ENCODE data around the gene PCNX1. TPM values are rescaled to one million over a fixed set of nuclear protein-coding genes. Genes with fewer than 3 reads are reported as not detected.

The PCNX1 gene
- total RNA-seq, 1 experiment from 2014 or later, result 24.9 TPM

GRCh38 chr14:70956511-70956910, 49.3 kb downstream of the PCNX1 start:
- no peak for DNase-seq (ENCODE audit: low read depth)

GRCh38 chr14:70957710-70958109, 50.5 kb downstream of the PCNX1 start:
- no peak for DNase-seq (ENCODE audit: low read depth)

- DNase-seq (ENCODE audit: low read depth), result no peak
These were observed 55.7 kb downstream of the PCNX1 start for GRCh38 chr14:70962935-70963334.

GRCh38 chr14:70964492-70964891, 57.2 kb downstream of the PCNX1 start:
- DNase-seq (ENCODE audit: low read depth), result no peak

- DNase-seq (ENCODE audit: low read depth), result no peak
These were observed 64.3 kb downstream of the PCNX1 start for GRCh38 chr14:70971560-70971959.

GRCh38 chr14:70972107-70972976, 65.1 kb downstream of the PCNX1 start:
- DNase-seq (ENCODE audit: low read depth), result peak; percentile 80

GRCh38 chr14:70976591-70976990, 69.3 kb downstream of the PCNX1 start:
- no peak for DNase-seq (ENCODE audit: low read depth)

- no peak for DNase-seq (ENCODE audit: low read depth)
These were observed 74.0 kb downstream of the PCNX1 start for GRCh38 chr14:70981000-70981952.

GRCh38 chr14:70982200-70982599, 74.9 kb downstream of the PCNX1 start:
- no peak for DNase-seq (ENCODE audit: low read depth)

- no peak for DNase-seq (ENCODE audit: low read depth)
These were observed 79.8 kb downstream of the PCNX1 start for GRCh38 chr14:70987041-70987440.

GRCh38 chr14:70988452-70988851, 81.2 kb downstream of the PCNX1 start:
- DNase-seq (ENCODE audit: low read depth), result no peak

GRCh38 chr14:70993931-70994330, 86.7 kb downstream of the PCNX1 start:
- no peak for DNase-seq (ENCODE audit: low read depth)

GRCh38 chr14:70995211-70995610, 88.0 kb downstream of the PCNX1 start:
- no peak for DNase-seq (ENCODE audit: low read depth)

- DNase-seq (ENCODE audit: low read depth), result peak; percentile 34
These were observed 88.4 kb downstream of the PCNX1 start for GRCh38 chr14:70995671-70996070.

GRCh38 chr14:70999117-70999516, 91.9 kb downstream of the PCNX1 start:
- DNase-seq (ENCODE audit: low read depth), result no peak

- DNase-seq (ENCODE audit: low read depth), result no peak
These were observed 92.8 kb downstream of the PCNX1 start for GRCh38 chr14:71000091-71000490.

- no peak for DNase-seq (ENCODE audit: low read depth)
These were observed 94.5 kb downstream of the PCNX1 start for GRCh38 chr14:71001742-71002141.

- DNase-seq (ENCODE audit: low read depth), result no peak
These were observed 95.9 kb downstream of the PCNX1 start for GRCh38 chr14:71003156-71003555.

- no peak for DNase-seq (ENCODE audit: low read depth)
These were observed 97.2 kb downstream of the PCNX1 start for GRCh38 chr14:71004481-71004880.

- DNase-seq (ENCODE audit: low read depth), result no peak
These were observed 97.8 kb downstream of the PCNX1 start for GRCh38 chr14:71005076-71005475.

- no peak for DNase-seq (ENCODE audit: low read depth)
These were observed 98.9 kb downstream of the PCNX1 start for GRCh38 chr14:71006200-71006563.

GRCh38 chr14:71011479-71011878, 104.2 kb downstream of the PCNX1 start:
- no peak for DNase-seq (ENCODE audit: low read depth)
